ENCODE measurements around the gene ATG2B. TPM values are rescaled to one million over a fixed set of nuclear protein-coding genes. Genes with fewer than 3 reads are reported as not detected.

Gene ATG2B
- total RNA-seq, 1 donor from 2014 or later: 25.6 TPM

GRCh38 chr14:96275177-96276112, 87.7 kb downstream of the ATG2B start:
- peak; percentile 73 to 90 for DNase-seq (ENCODE audit: low spot score in 2 of 2, unreplicated experiment in 2 of 2)
- H3K36me3 Mint-ChIP-seq: peaks cover 15% of the 10 kb centered on the region
- peak overlapping the region; percentile 95 for H3K27ac Mint-ChIP-seq
- no peaks in the 10 kb centered on the region for H3K27me3 Mint-ChIP-seq (ENCODE audit: low read depth)
- TF ChIP-seq, protein P1, sequence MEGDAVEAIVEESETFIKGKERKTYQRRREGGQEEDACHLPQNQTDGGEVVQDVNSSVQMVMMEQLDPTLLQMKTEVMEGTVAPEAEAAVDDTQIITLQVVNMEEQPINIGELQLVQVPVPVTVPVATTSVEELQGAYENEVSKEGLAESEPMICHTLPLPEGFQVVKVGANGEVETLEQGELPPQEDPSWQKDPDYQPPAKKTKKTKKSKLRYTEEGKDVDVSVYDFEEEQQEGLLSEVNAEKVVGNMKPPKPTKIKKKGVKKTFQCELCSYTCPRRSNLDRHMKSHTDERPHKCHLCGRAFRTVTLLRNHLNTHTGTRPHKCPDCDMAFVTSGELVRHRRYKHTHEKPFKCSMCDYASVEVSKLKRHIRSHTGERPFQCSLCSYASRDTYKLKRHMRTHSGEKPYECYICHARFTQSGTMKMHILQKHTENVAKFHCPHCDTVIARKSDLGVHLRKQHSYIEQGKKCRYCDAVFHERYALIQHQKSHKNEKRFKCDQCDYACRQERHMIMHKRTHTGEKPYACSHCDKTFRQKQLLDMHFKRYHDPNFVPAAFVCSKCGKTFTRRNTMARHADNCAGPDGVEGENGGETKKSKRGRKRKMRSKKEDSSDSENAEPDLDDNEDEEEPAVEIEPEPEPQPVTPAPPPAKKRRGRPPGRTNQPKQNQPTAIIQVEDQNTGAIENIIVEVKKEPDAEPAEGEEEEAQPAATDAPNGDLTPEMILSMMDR (IDR thresholded peaks at IDR 0.05; ENCODE audit: unreplicated experiment): peak; percentile 94
- H3K4me1 Mint-ChIP-seq: peaks cover 58% of the 10 kb centered on the region
- H3K9me3 Mint-ChIP-seq: peaks cover 13% of the 10 kb centered on the region
- H3K4me3 Mint-ChIP-seq: no peak overlapping the region

DNA sequence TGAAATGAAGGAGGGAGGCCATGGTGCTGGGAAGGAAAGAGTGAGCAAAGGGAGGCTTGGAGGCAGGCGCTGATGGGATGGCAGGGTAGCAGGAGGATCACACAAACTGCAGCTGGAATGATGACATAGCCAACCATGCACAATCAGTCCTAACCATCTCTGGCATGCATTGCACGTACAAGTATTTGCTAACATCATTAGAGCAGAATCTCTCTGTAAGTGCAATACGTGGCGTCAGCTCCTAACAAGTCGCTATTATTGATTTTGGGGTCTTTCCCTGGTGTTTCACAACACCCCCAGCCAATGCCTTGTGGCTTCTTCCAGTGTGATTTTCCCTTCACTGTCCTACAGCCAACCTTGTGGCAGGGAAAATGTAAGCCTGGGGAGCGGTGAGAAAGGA, 88.6 kb downstream of the ATG2B start:
- Mint-ChIP-seq H3K27me3 (ENCODE audit: low read depth) (no peaks in the 10 kb centered on the region), H3K4me3 (no peak overlapping the region), H3K36me3 (peaks cover 15% of the 10 kb centered on the region), H3K9me3 (peaks cover 13% of the 10 kb centered on the region), H3K27ac (peak overlapping the region; percentile 95), H3K4me1 (peaks cover 53% of the 10 kb centered on the region)
- TF ChIP-seq, protein P1 (IDR thresholded peaks at IDR 0.05; ENCODE audit: unreplicated experiment): no peak
- no peak for DNase-seq (ENCODE audit: low spot score in 2 of 2, unreplicated experiment in 2 of 2)

DNA sequence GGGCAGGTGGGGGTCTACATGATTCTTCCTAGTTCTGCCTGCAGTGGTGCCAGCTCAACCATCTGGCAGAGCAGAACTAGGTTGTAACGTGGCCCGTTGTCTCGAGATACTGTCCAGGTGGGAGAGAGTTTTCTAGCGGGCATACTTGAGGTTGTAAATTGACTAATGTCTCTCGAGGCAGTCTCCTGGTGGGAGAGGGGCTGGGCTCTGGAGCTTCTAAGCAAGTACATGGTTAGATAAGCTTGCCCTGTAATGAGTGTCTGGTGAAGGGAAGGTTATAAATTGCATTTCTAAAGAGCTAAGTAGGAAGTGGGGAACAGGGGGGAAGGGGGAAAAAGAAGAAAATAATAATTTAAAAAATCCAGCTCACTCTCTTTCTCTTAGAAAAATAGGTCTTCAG, 89.0 kb downstream of the ATG2B start:
- Mint-ChIP-seq H3K4me1 (peaks cover 53% of the 10 kb centered on the region), H3K27me3 (ENCODE audit: low read depth) (no peaks in the 10 kb centered on the region), H3K9me3 (peaks cover 13% of the 10 kb centered on the region), H3K36me3 (peaks cover 15% of the 10 kb centered on the region), H3K27ac (peak overlapping the region; percentile 95), H3K4me3 (no peak overlapping the region)
- TF ChIP-seq, protein P1 (IDR thresholded peaks at IDR 0.05; ENCODE audit: unreplicated experiment): no peak
- no peak for DNase-seq (ENCODE audit: low spot score in 2 of 2, unreplicated experiment in 2 of 2)

- H3K4me3 Mint-ChIP-seq: no peak overlapping the region
- peaks cover 13% of the 10 kb centered on the region for H3K9me3 Mint-ChIP-seq
- H3K4me1 Mint-ChIP-seq: peaks cover 58% of the 10 kb centered on the region
- no peak for DNase-seq (ENCODE audit: low spot score in 2 of 2, unreplicated experiment in 2 of 2)
- H3K27me3 Mint-ChIP-seq (ENCODE audit: low read depth): no peaks in the 10 kb centered on the region
- H3K27ac Mint-ChIP-seq: peak overlapping the region; percentile 95
- peaks cover 13% of the 10 kb centered on the region for H3K36me3 Mint-ChIP-seq
- TF ChIP-seq, protein P1 (IDR thresholded peaks at IDR 0.05; ENCODE audit: unreplicated experiment): no peak
Observed at GRCh38 chr14:96273629-96274028, 89.5 kb downstream of the ATG2B start.

- no peak overlapping the region for H3K4me3 Mint-ChIP-seq
- peaks cover 10% of the 10 kb centered on the region for H3K36me3 Mint-ChIP-seq
- H3K9me3 Mint-ChIP-seq: peaks cover 12% of the 10 kb centered on the region
- no peaks in the 10 kb centered on the region for H3K27me3 Mint-ChIP-seq (ENCODE audit: low read depth)
- peak overlapping the region; percentile 95 for H3K27ac Mint-ChIP-seq
- TF ChIP-seq, protein P1 (IDR thresholded peaks at IDR 0.05; ENCODE audit: unreplicated experiment): no peak
- no peak for DNase-seq (ENCODE audit: low spot score in 2 of 2, unreplicated experiment in 2 of 2)
- H3K4me1 Mint-ChIP-seq: peaks cover 65% of the 10 kb centered on the region
Observed at GRCh38 chr14:96272777-96273473, 90.2 kb downstream of the ATG2B start.

Measured in mesothelial cell of epicardium (in vitro differentiated cells).